GM12801 (cell line): ENCODE measurements around the gene ZNF608.

ENCODE experiments used
- CTCF ChIP-seq: IDR thresholded peaks from one replicate; pipeline ENCODE4 v1.5.1; 2011; ENCODE audit warnings: control low read depth; ENCODE audit not compliant: insufficient read length; ENCODE audit errors: extremely low read depth

Gene ZNF608

GRCh38 chr5:124737651-124738050 lies 8.8 kb downstream of the ZNF608 start:
- TF ChIP-seq CTCF, result no peak

- TF ChIP-seq CTCF, result no peak
These were observed 9.6 kb downstream of the ZNF608 start for GRCh38 chr5:124736805-124737188.

- no peak for TF ChIP-seq CTCF
These were observed 10.2 kb downstream of the ZNF608 start for GRCh38 chr5:124736082-124736804.

GRCh38 chr5:124735169-124735858 lies 11.1 kb downstream of the ZNF608 start:
- no peak for TF ChIP-seq CTCF

GRCh38 chr5:124734574-124735168 lies 11.8 kb downstream of the ZNF608 start:
- TF ChIP-seq CTCF, result no peak

GRCh38 chr5:124733329-124733650 lies 13.1 kb downstream of the ZNF608 start:
- TF ChIP-seq CTCF, result no peak

- no peak for TF ChIP-seq CTCF
These were observed 13.8 kb downstream of the ZNF608 start for GRCh38 chr5:124732428-124733328.
